Thyroid gland (tissue), 4 donors: ENCODE measurements around the gene AK9. TPM values are rescaled to one million over a fixed set of nuclear protein-coding genes. Genes with fewer than 3 reads are reported as not detected.

Experiments used
- DNase-seq, 2 donors: peaks; one replicate each; pipeline ENCODE4 v3.0.0-alpha.2; 2019
- H3K27ac ChIP-seq, 3 donors: fragments of 200-600 bp; sonication (generic); 1 replicate in 2 of 3; 2 replicates in 1 of 3; pipeline ENCODE4 v1.5.1; 2016 to 2019; ENCODE audit warnings: mild to moderate bottlenecking in 1 of 3, moderate library complexity in 1 of 3
- H3K27me3 ChIP-seq: fragments of 200-600 bp; sonication (generic); one replicate; pipeline ENCODE4 v1.5.1; 2019
- H3K36me3 ChIP-seq, 2 donors: fragments of 200-600 bp; sonication (generic); one replicate each; pipeline ENCODE4 v1.5.1; 2016 to 2019
- H3K4me1 ChIP-seq, 2 donors: fragments of 200-600 bp; sonication (generic); one replicate each; pipeline ENCODE4 v1.5.1; 2017 to 2019
- H3K4me3 ChIP-seq, 3 donors: fragments of 200-600 bp; sonication (generic); replicated peaks in 1 of 3; 1 replicate in 2 of 3; 2 replicates in 1 of 3; pipeline ENCODE4 v1.5.1; 2016; ENCODE audit warnings: mild to moderate bottlenecking in 1 of 3
- H3K9me3 ChIP-seq: fragments of 200-600 bp; sonication (generic); one replicate; pipeline ENCODE4 v1.5.1; 2017
- POLR2A ChIP-seq, 2 donors: fragments of 450-650 bp; IDR thresholded peaks; one replicate each; pipeline ENCODE4 v1.6.1; 2017; ENCODE audit warnings: antibody characterized with exemption in 2 of 2, mild to moderate bottlenecking in 2 of 2, moderate library complexity in 1 of 2
- WGBS, 2 donors: methylation state at CpG; one replicate each; pipeline ENCODE4 v1.1.5; 2017; 5-methylcytosine and 5-hydroxymethylcytosine counted together
- intact Hi-C: fragments of 100-400 bp; cut with DNase I; formaldehyde crosslinking; loops from one replicate; pipeline ENCODE4 v1.15.1; 2023
- total RNA-seq, 4 donors: library from RNA; depleted of rRNA; stranded (reverse); fragments of >200 nt; gene quantifications; one replicate each; pipeline ENCODE4 v1.2.3, GENCODE V29; 2016
- TF ChIP-seq, protein P1 (sequence below), 6 experiments: fragments of 200-600 bp in 3 of 6; fragments of 450-650 bp in 3 of 6; sonication (generic) in 3 of 6; IDR thresholded peaks; one replicate each; pipeline ENCODE4 v1.5.1; 2016 to 2019; ENCODE audit warnings: antibody characterized with exemption in 6 of 6, mild to moderate bottlenecking in 2 of 6, inconsistent platforms in 1 of 6, moderate library complexity in 1 of 6

Gene AK9
- total RNA-seq, 4 donors from 2014 or later: 12.5 to 42.6 (median 15.3) TPM

DNA sequence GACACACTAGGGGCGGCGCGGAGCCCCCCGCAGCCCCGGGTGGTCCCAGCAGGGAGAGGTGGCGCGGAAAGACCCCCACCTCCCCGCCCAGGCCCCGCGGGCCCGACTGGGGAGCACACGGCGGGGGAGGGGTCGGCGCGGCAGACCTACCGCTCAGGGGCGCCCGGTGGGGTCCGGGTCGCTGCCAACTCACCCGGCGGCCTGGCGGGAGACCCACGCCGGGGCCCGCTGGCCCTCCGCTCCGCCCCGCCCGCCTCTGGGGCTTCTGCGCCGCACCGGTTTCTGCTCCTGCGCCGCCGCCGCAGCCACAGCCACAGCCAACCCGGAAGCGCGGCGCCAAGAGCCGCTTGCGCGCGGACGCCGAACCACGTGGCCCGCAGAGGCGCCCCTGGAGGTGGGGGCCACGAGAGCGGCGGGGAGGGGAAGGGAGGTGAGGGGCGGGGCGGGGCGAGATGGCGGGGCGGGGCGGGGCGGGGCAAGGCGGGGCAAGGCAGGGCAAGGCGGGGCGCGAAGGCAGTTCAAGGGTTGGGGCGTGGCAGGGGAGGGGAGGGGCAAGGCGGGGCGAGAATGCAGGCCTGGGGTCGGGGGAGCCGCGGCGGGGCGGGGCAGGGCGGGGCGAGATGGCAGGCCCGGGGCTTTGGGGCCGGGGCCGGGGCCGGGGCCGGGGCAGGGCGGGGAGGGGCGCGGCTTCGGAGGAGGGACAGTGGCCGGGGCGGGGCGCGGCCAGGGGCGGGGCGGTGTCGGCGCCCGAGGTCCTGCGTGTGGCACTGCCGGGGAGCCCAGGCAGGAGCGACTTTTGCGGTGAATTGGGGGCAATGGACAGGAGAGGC is 207.9 kb downstream of the AK9 start, which contains the start of gene ZBTB24:
TSS of gene ZBTB24 (minus strand) at position 315 of the 830 bp plus-strand sequence. CDS start 1,193 bp downstream, outside the sequence.
- Histone ChIP-seq H3K9me3 (no peaks in the 10 kb centered on the region), H3K4me1 (peaks cover 31 to 40% of the 10 kb centered on the region in 2 donors), H3K27ac (peak within 1 kb of the TSS; percentile 54 to 71 (median 70)), H3K4me3 (peak within 1 kb of the TSS; percentile 75 to 97 (median 88)), H3K27me3 (no peaks in the 10 kb centered on the region), H3K36me3 (no peaks in the 10 kb centered on the region)
- peak; percentile 50 to 82 for TF ChIP-seq POLR2A (IDR thresholded peaks at IDR 0.05)
- TF ChIP-seq, protein P1, sequence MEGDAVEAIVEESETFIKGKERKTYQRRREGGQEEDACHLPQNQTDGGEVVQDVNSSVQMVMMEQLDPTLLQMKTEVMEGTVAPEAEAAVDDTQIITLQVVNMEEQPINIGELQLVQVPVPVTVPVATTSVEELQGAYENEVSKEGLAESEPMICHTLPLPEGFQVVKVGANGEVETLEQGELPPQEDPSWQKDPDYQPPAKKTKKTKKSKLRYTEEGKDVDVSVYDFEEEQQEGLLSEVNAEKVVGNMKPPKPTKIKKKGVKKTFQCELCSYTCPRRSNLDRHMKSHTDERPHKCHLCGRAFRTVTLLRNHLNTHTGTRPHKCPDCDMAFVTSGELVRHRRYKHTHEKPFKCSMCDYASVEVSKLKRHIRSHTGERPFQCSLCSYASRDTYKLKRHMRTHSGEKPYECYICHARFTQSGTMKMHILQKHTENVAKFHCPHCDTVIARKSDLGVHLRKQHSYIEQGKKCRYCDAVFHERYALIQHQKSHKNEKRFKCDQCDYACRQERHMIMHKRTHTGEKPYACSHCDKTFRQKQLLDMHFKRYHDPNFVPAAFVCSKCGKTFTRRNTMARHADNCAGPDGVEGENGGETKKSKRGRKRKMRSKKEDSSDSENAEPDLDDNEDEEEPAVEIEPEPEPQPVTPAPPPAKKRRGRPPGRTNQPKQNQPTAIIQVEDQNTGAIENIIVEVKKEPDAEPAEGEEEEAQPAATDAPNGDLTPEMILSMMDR (IDR thresholded peaks at IDR 0.05): no peak
- peak; percentile 90 to 92 for DNase-seq
- WGBS, 2 donors: 1 to 3% methylated on average over 17 to 32 of the region's 97 CpGs
- intact Hi-C loops: no loop called here

DNA sequence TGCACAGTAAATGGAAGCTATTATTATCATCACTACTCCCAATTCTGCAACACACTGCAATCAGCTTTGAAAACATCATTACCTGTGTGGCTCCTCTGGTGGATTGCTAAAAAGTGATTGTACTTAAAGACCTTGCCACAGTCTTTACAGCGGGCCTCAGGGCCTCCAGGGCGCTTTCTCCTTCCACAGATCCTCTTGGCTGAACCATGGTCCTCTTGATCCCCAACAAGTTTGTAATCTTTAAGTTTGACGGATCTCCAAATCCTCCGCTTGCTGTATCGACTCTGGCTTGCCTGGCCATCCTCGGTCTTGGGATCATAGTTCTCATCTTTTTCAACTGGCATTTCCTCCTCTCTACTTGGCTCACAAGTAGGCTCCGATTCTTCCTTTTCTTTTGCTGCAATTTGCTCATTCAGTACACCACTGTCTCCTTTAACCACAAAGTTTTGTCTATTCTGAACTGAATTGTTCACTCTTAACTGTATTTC is 210.0 kb downstream of the AK9 start:
- no peak for DNase-seq
- TF ChIP-seq POLR2A (IDR thresholded peaks at IDR 0.05): no peak
- TF ChIP-seq, protein P1 (IDR thresholded peaks at IDR 0.05): no peak
- WGBS, 2 donors: 96 to 97% methylated on average over 7 of the region's 7 CpGs
- Histone ChIP-seq H3K4me3 (no peak overlapping the region), H3K4me1 (peaks cover 31 to 52% of the 10 kb centered on the region in 2 donors), H3K27ac (no peak overlapping the region), H3K27me3 (no peaks in the 10 kb centered on the region), H3K36me3 (no peaks in the 10 kb centered on the region), H3K9me3 (no peaks in the 10 kb centered on the region)
- intact Hi-C loops: no loop called here

DNA sequence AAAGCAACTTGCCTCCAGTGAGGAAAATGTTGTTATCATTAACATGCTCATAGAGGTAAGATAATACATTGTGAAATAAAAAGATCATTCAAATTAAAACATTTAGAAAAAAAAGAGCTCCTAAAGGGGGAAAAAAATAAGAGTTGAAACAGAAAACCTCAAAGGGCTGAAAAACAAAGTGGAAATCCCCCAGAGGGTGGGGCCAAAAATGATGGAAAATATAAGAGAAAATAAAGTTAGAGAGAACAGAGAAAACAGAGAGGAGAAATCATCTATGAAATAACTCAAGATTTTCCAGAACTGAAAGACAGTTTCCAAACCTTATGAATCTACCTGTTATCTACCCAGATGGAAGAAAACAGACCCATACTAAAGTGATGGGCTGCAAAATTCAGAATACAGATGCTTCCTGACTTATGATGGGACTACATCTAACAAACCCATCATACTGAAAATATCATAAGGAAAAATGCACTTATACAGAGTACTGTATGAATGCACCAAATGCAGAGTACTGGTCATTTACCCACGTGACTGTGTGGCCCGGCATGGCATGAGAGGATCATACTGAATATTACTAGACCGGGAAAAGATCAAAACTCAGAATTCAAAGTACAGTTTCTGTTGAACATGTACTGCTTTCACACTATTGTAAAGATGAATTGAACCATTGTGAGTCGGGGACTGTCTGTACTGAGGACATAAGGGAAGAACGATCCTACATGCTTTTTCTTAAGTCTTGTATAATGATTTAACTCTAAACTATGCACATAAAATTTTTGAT is 212.0 kb downstream of the AK9 start:
- Histone ChIP-seq H3K9me3 (no peaks in the 10 kb centered on the region), H3K4me1 (peaks cover 31 to 52% of the 10 kb centered on the region in 2 donors), H3K36me3 (peaks cover 9% of the 10 kb centered on the region in 2 donors), H3K27me3 (no peaks in the 10 kb centered on the region), H3K27ac (no peak overlapping the region), H3K4me3 (no peak overlapping the region)
- TF ChIP-seq, protein P1 (IDR thresholded peaks at IDR 0.05): no peak
- TF ChIP-seq POLR2A (IDR thresholded peaks at IDR 0.05): no peak
- DNase-seq: no peak
- 90 to 93% methylated on average over 5 of the region's 5 CpGs for WGBS, 2 donors
- intact Hi-C loops: no loop called here

- no peak overlapping the region for H3K4me3 ChIP-seq
- peaks cover 31 to 52% of the 10 kb centered on the region in 2 donors for H3K4me1 ChIP-seq
- intact Hi-C loops: no loop called here
- no peak for DNase-seq
- no peak overlapping the region for H3K27ac ChIP-seq
- H3K27me3 ChIP-seq: no peaks in the 10 kb centered on the region
- peaks cover 14 to 16% of the 10 kb centered on the region in 2 donors for H3K36me3 ChIP-seq
- WGBS, 2 donors: 86 to 94% methylated on average over 9 of the region's 9 CpGs
- TF ChIP-seq, protein P1 (IDR thresholded peaks at IDR 0.05): no peak
- no peak for TF ChIP-seq POLR2A (IDR thresholded peaks at IDR 0.05)
- H3K9me3 ChIP-seq: no peaks in the 10 kb centered on the region
Observed at GRCh38 chr6:109478222-109478805, 212.7 kb downstream of the AK9 start.
